IMR-90 (cell line): Measurements from ENCODE around the gene YIPF1. TPM values are rescaled to one million over a fixed set of nuclear protein-coding genes. Genes with fewer than 3 reads are reported as not detected.

Experiments
- ATAC-seq: fragments of 200-7000 bp; cut with Tn5 transposase; 2 replicates; pipeline ENCODE4 v1.9.1; 2020; ENCODE audit warnings: low read depth, mild to moderate bottlenecking, moderate library complexity
- BruUV-seq: library from RNA; stranded (reverse); fragments of 400-500 nt; replicated peaks from 2 replicates; lab custom pipeline; 2021; lab: Mats Ljungman, UMichigan
- CTCF ChIA-PET: fragments of 300-600 bp; formaldehyde crosslinking; extraction: SDS; loops from one replicate; lab custom pipeline; 2021; ENCODE audit warnings: antibody characterized with exemption; lab: Yijun Ruan, JAX
- POLR2A ChIA-PET: fragments of 300-600 bp; sonication (Branson Sonifier 250); formaldehyde crosslinking; loops from one replicate; lab custom pipeline; 2022; ENCODE audit warnings: antibody characterized with exemption; ENCODE audit not compliant: unreplicated experiment; lab: Charles Lee
- DNase-seq: peaks from one replicate; pipeline ENCODE4 v3.0.0; 2013
- H2AFZ ChIP-seq: replicated peaks from 2 replicates; pipeline ENCODE3; 2013; ENCODE audit warnings: low read length, mild to moderate bottlenecking; ENCODE audit not compliant: poor library complexity
- H2AK5ac ChIP-seq: 2 replicates; pipeline ENCODE4 v1.6.1; 2013; ENCODE audit warnings: low read depth, low read length, inconsistent platforms
- H2AK9ac ChIP-seq: replicated peaks from 2 replicates; pipeline ENCODE3; 2013; ENCODE audit warnings: mild to moderate bottlenecking, low read depth, low read length, moderate library complexity; ENCODE audit not compliant: poor library complexity
- H2BK120ac ChIP-seq: 2 replicates; pipeline ENCODE4 v1.6.1; 2013; ENCODE audit warnings: low read depth, low read length, inconsistent platforms
- H2BK15ac ChIP-seq: 3 replicates; pipeline ENCODE4 v1.6.1; 2013; ENCODE audit warnings: low read depth, low read length, inconsistent platforms
- H2BK20ac ChIP-seq: 2 replicates; pipeline ENCODE4 v1.6.1; 2013; ENCODE audit warnings: low read depth, mild to moderate bottlenecking, inconsistent platforms, low read length, moderate library complexity
- H2BK5ac ChIP-seq: 2 replicates; pipeline ENCODE4 v1.6.1; 2013; ENCODE audit warnings: mild to moderate bottlenecking, low read depth, low read length, inconsistent platforms; ENCODE audit not compliant: poor library complexity, severe bottlenecking
- H3K14ac ChIP-seq: replicated peaks from 2 replicates; pipeline ENCODE4 v1.6.1; 2013; ENCODE audit warnings: low read depth, low read length, inconsistent platforms
- H3K18ac ChIP-seq: 2 replicates; pipeline ENCODE4 v1.6.1; 2013; ENCODE audit warnings: low read depth, low read length, control low read depth
- H3K23ac ChIP-seq: 2 replicates; pipeline ENCODE4 v1.6.1; 2013; ENCODE audit warnings: low read depth, low read length, inconsistent platforms
- H3K27ac ChIP-seq: 2 replicates; pipeline ENCODE4 v1.5.1; 2013; ENCODE audit warnings: mild to moderate bottlenecking, control low read depth, low read length; ENCODE audit not compliant: insufficient read depth
- H3K27me3 ChIP-seq: 2 replicates; pipeline ENCODE4 v1.6.1; 2013; ENCODE audit warnings: low read length; ENCODE audit not compliant: control insufficient read depth, insufficient read depth
- H3K36me3 ChIP-seq: 2 replicates; pipeline ENCODE4 v1.6.1; 2013; ENCODE audit warnings: low read length, mixed read lengths; ENCODE audit not compliant: control insufficient read depth, insufficient read depth
- H3K4ac ChIP-seq: 2 replicates; pipeline ENCODE4 v1.6.1; 2013; ENCODE audit warnings: low read depth, low read length, inconsistent platforms
- H3K4me1 ChIP-seq: 2 replicates; pipeline ENCODE4 v1.6.1; 2013; ENCODE audit warnings: low read length, mixed read lengths; ENCODE audit not compliant: control insufficient read depth, insufficient read depth
- H3K4me2 ChIP-seq: 2 replicates; pipeline ENCODE4 v1.6.1; 2013; ENCODE audit warnings: low read depth, mild to moderate bottlenecking, control low read depth, low read length, moderate library complexity
- H3K4me3 ChIP-seq: 2 replicates; pipeline ENCODE4 v1.5.1; 2013; ENCODE audit warnings: low read depth, mild to moderate bottlenecking, control low read depth, low read length, moderate library complexity; ENCODE audit not compliant: insufficient read depth
- H3K56ac ChIP-seq: 2 replicates; pipeline ENCODE4 v1.6.1; 2013; ENCODE audit warnings: low read length, inconsistent platforms; ENCODE audit not compliant: insufficient read depth; ENCODE audit errors: extremely low read depth
- H3K79me1 ChIP-seq, 2 experiments: 2 replicates each; pipeline ENCODE4 v1.6.1; 2013; ENCODE audit warnings: low read length in 2 of 2, inconsistent platforms in 1 of 2, low read depth in 1 of 2
- H3K9ac ChIP-seq: 2 replicates; pipeline ENCODE4 v1.6.1; 2013; ENCODE audit warnings: low read depth, low read length, control low read depth
- H3K9me1 ChIP-seq: 2 replicates; pipeline ENCODE4 v1.6.1; 2013; ENCODE audit warnings: low read length, inconsistent platforms; ENCODE audit not compliant: insufficient read depth
- H3K9me3 ChIP-seq: 2 replicates; pipeline ENCODE4 v1.6.1; 2013; ENCODE audit warnings: low read length; ENCODE audit not compliant: control insufficient read depth, insufficient read depth
- H4K20me1 ChIP-seq: 2 replicates; pipeline ENCODE4 v1.6.1; 2013; ENCODE audit warnings: low read length, inconsistent platforms; ENCODE audit not compliant: insufficient read depth
- H4K5ac ChIP-seq: 2 replicates; pipeline ENCODE4 v1.6.1; 2013; ENCODE audit warnings: mild to moderate bottlenecking, low read depth, low read length, control low read depth
- H4K8ac ChIP-seq, 2 experiments: 2 replicates each; pipeline ENCODE4 v1.6.1; 2013; ENCODE audit warnings: low read depth in 2 of 2, low read length in 2 of 2, control low read depth in 1 of 2, inconsistent platforms in 1 of 2
- H4K91ac ChIP-seq: 2 replicates; pipeline ENCODE4 v1.6.1; 2013; ENCODE audit warnings: low read depth, low read length, inconsistent platforms; ENCODE audit not compliant: insufficient read depth
- BHLHE40 ChIP-seq: fragments of 150-350 bp; IDR thresholded peaks from 2 replicates; pipeline ENCODE4 v1.6.1; 2016; ENCODE audit warnings: mild to moderate bottlenecking, low read depth, low read length
- CEBPB ChIP-seq: IDR thresholded peaks from 2 replicates; pipeline ENCODE4 v1.6.1; 2012; ENCODE audit warnings: low read depth, low read length, improper control_type of control experiment
- CHD1 ChIP-seq: IDR thresholded peaks from 2 replicates; pipeline ENCODE4 v1.6.1; 2012; ENCODE audit warnings: low read depth, low read length, improper control_type of control experiment
- FOS ChIP-seq: fragments of 150-350 bp; IDR thresholded peaks from 2 replicates; pipeline ENCODE4 v1.6.1; 2016; ENCODE audit warnings: low read depth, low read length
- MAFK ChIP-seq: IDR thresholded peaks from 2 replicates; pipeline ENCODE4 v1.6.1; 2012; ENCODE audit warnings: low read depth, low read length, improper control_type of control experiment
- MAZ ChIP-seq: IDR thresholded peaks from 2 replicates; pipeline ENCODE4 v1.6.1; 2012; ENCODE audit warnings: low read depth, mild to moderate bottlenecking, low read length, improper control_type of control experiment, moderate library complexity, borderline replicate concordance
- MXI1 ChIP-seq: IDR thresholded peaks from 2 replicates; pipeline ENCODE4 v1.6.1; 2012; ENCODE audit warnings: low read depth, mild to moderate bottlenecking, low read length, moderate library complexity, borderline replicate concordance
- NFE2L2 ChIP-seq: fragments of 150-350 bp; IDR thresholded peaks from 2 replicates; pipeline ENCODE4 v1.6.1; 2016; ENCODE audit warnings: low read depth, mild to moderate bottlenecking, low read length
- POLR2A ChIP-seq: IDR thresholded peaks from 2 replicates; pipeline ENCODE4 v1.6.1; 2012; ENCODE audit warnings: mild to moderate bottlenecking, low read depth, low read length
- RAD21 ChIP-seq: IDR thresholded peaks from 2 replicates; pipeline ENCODE4 v1.6.1; 2012; ENCODE audit warnings: low read length, improper control_type of control experiment
- RCOR1 ChIP-seq: IDR thresholded peaks from 2 replicates; pipeline ENCODE4 v1.6.1; 2012; ENCODE audit warnings: mild to moderate bottlenecking, low read length, improper control_type of control experiment; ENCODE audit not compliant: insufficient replicate concordance
- RFX5 ChIP-seq: IDR thresholded peaks from 2 replicates; pipeline ENCODE4 v1.8.0; 2012; ENCODE audit warnings: low read depth, mild to moderate bottlenecking, low read length, moderate library complexity
- SMC3 ChIP-seq: fragments of 150-350 bp; IDR thresholded peaks from 2 replicates; pipeline ENCODE4 v1.6.1; 2016; ENCODE audit warnings: low read depth, mild to moderate bottlenecking, antibody characterized with exemption, low read length, moderate library complexity
- USF2 ChIP-seq: fragments of 150-350 bp; IDR thresholded peaks from 2 replicates; pipeline ENCODE4 v1.6.1; 2017; ENCODE audit warnings: mild to moderate bottlenecking, antibody characterized with exemption, low read length, low read depth
- WGBS, 2 experiments: methylation state at CpG; one replicate each; pipeline versions ENCODE4 v1.1.5 to v1.1.7; 2013; ENCODE audit warnings: missing lambda C conversion rate in 2 of 2; ENCODE audit not compliant: insufficient read length in 1 of 2; ENCODE audit errors: extremely low coverage in 2 of 2; 5-methylcytosine and 5-hydroxymethylcytosine counted together
- dilution Hi-C: fragments of 300-500 bp; cut with HindIII; formaldehyde crosslinking; loops from one replicate; pipeline ENCODE4 v1.14.3; 2018; ENCODE audit warnings: low sequenced_read_pairs; ENCODE audit not compliant: unreplicated experiment
- in situ Hi-C: fragments of 300-500 bp; cut with MboI; formaldehyde crosslinking; loops from 3 replicates; pipeline ENCODE4 v1.14.3; 2019; ENCODE audit warnings: low sequenced_read_pairs, inconsistent platforms, mixed read lengths
- intact Hi-C: fragments of 100-400 bp; cut with micrococcal nuclease; formaldehyde crosslinking; loops from 2 replicates; pipeline ENCODE4 v1.10.0; 2022
- polyA plus RNA-seq, 3 experiments: library from polyadenylated mRNA; depleted of rRNA; stranded (reverse); fragments of >200 nt; gene quantifications; 2 replicates each; pipeline ENCODE4 v1.2.3, GENCODE V29; 2012; ENCODE audit warnings: low replicate concordance in 1 of 3
- total RNA-seq: library from RNA; depleted of rRNA; stranded (reverse); fragments of >200 nt; gene quantifications from 2 replicates; pipeline ENCODE4 v1.2.3, GENCODE V29; 2012
- TF ChIP-seq, protein P1 (sequence below): conservative IDR thresholded peaks from 2 replicates; pipeline ENCODE4 v1.5.1; 2012; ENCODE audit warnings: mild to moderate bottlenecking, low read depth, low read length, improper control_type of control experiment

The YIPF1 gene
- total and polyA plus RNA-seq, 2 of the 4 experiments (the other 2 are of a cell fraction), result 23.7 to 35.3 TPM

DNA sequence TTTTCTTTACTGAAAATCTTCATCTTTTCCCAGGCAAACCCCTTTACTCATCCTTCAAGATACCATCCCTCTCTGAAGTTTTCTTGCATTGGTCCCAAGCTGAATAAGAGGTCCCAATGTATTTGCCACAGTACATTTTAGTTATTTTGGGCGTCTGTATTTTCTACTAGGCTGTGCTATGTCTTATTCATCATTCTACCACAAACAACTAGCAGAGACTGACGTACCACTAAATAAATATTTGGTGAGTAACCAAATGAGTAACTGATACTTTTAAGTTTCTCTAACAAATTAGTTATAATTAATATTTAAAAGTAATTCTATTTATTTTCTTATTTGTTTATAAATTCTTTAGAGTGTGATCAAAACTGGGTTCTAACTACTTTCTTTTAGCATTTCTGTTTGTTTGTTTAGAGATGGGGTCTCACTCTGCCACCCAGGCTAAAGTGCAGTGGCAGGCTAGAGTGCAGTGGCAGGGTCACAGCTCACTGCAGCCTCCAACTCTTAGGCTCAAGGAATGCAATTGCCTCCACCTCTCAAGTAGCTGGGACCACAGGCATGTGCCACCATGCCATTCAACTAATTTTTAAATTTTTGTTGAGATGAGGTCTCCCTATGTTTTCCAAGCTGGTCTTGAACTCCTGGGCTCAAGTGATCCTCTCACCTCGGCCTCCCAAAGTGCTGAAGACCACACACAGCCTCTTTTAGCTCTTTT is 84.6 kb downstream of the YIPF1 start:
- Histone ChIP-seq H4K20me1 (0 out of 2 replicates have a peak, but pooled peaks cover 4% of the 10 kb centered on the region), H2BK5ac (no peak overlapping the region), H3K4me3 (no peak overlapping the region), H4K91ac (no peak overlapping the region), H2BK15ac (no peak overlapping the region), H3K23ac (no peak overlapping the region), H2AK9ac (no peak overlapping the region), H3K4ac (no peak overlapping the region), H4K8ac (no peak overlapping the region), H2BK120ac (no peak overlapping the region), H3K14ac (no peak overlapping the region), H4K5ac (no peak overlapping the region), H3K27ac (no peak overlapping the region), H3K27me3 (no peaks in the 10 kb centered on the region), H3K18ac (no peak overlapping the region), H2BK20ac (no peak overlapping the region), H3K9ac (no peak overlapping the region), H3K9me1 (peaks cover 6% of the 10 kb centered on the region; the same call in 1 of the 2 replicates), H3K79me1 (peaks cover 4 to 12% of the 10 kb centered on the region in 2 experiments; a peak in 3 of 4 replicates), H3K56ac (no peak overlapping the region), H3K4me1 (peaks cover 8% of the 10 kb centered on the region; the same call in 1 of the 2 replicates), H3K36me3 (peaks cover 6% of the 10 kb centered on the region), H2AFZ (no peak overlapping the region), H3K4me2 (no peak overlapping the region), H2AK5ac (no peak overlapping the region), H3K9me3 (no peaks in the 10 kb centered on the region; the same call in 1 of the 2 replicates)
- no CpG with 5 or more reads among the region's 3 CpGs for WGBS, 2 experiments
- DNase-seq (peak; percentile 23), ATAC-seq (peak; percentile 42; the same call in 1 of the 2 replicates)
- CTCF ChIA-PET, result no interaction called here
- intact Hi-C loops (no loop called here), in situ Hi-C loops (no loop called here), dilution Hi-C loops (no loop called here)
- POLR2A ChIA-PET, result no interaction called here
- BruUV-seq, result no TSS peak
- TF ChIP-seq MXI1 (no peak), RFX5 (no peak), MAFK (no peak), RAD21 (no peak), BHLHE40 (no peak), USF2 (no peak), MAZ (no peak), NFE2L2 (no peak), SMC3 (no peak), POLR2A (no peak), CEBPB (no peak), FOS (no peak), CHD1 (no peak), RCOR1 (no peak)
- TF ChIP-seq, protein P1, sequence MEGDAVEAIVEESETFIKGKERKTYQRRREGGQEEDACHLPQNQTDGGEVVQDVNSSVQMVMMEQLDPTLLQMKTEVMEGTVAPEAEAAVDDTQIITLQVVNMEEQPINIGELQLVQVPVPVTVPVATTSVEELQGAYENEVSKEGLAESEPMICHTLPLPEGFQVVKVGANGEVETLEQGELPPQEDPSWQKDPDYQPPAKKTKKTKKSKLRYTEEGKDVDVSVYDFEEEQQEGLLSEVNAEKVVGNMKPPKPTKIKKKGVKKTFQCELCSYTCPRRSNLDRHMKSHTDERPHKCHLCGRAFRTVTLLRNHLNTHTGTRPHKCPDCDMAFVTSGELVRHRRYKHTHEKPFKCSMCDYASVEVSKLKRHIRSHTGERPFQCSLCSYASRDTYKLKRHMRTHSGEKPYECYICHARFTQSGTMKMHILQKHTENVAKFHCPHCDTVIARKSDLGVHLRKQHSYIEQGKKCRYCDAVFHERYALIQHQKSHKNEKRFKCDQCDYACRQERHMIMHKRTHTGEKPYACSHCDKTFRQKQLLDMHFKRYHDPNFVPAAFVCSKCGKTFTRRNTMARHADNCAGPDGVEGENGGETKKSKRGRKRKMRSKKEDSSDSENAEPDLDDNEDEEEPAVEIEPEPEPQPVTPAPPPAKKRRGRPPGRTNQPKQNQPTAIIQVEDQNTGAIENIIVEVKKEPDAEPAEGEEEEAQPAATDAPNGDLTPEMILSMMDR, result no peak
